Naive thymus-derived CD4-positive, alpha-beta T cell (primary cell): ENCODE measurements around the gene BBOX1. TPM values are rescaled to one million over a fixed set of nuclear protein-coding genes. Genes with fewer than 3 reads are reported as not detected.

Experiments used
- ATAC-seq: fragments of 150-1000 bp; cut with Tn5 transposase; 2 replicates; pipeline ENCODE4 v1.10.0; 2021; ENCODE audit warnings: mild to moderate bottlenecking, moderate library complexity
- CTCF ChIA-PET: fragments of 350-600 bp; sonication (Branson Sonifier 250); formaldehyde crosslinking; loops from one replicate; lab custom pipeline; 2021; ENCODE audit warnings: antibody characterized with exemption; lab: Charles Lee
- POLR2A ChIA-PET: fragments of 350-600 bp; sonication (Branson Sonifier 250); formaldehyde crosslinking; loops from one replicate; lab custom pipeline; 2021; ENCODE audit warnings: antibody characterized with exemption, inconsistent platforms; lab: Charles Lee
- DNase-seq, 9 donors: peaks; one replicate each; pipeline versions ENCODE4 v3.0.0 to v3.0.0-alpha.2; 2020 to 2022; ENCODE audit warnings: mixed read lengths in 1 of 9
- H3K27ac ChIP-seq: one replicate; pipeline ENCODE4 v1.7.0; 2013; ENCODE audit warnings: mild to moderate bottlenecking, low read depth, low read length, moderate library complexity
- H3K27me3 ChIP-seq, 2 donors: one replicate each; pipeline ENCODE4 v1.7.0; 2013; ENCODE audit warnings: low read length in 2 of 2, mild to moderate bottlenecking in 2 of 2, moderate library complexity in 2 of 2; ENCODE audit not compliant: control insufficient read depth in 2 of 2, insufficient read depth in 2 of 2
- H3K36me3 ChIP-seq, 3 experiments: 1 replicate in 2 of 3; 2 replicates in 1 of 3; pipeline ENCODE4 v1.7.0; 2013; ENCODE audit warnings: low read length in 3 of 3, mild to moderate bottlenecking in 3 of 3, moderate library complexity in 1 of 3; ENCODE audit not compliant: insufficient read depth in 3 of 3, control insufficient read depth in 2 of 3
- H3K4me1 ChIP-seq, 2 donors: one replicate each; pipeline ENCODE4 v1.7.0; 2013; ENCODE audit warnings: low read length in 2 of 2, mild to moderate bottlenecking in 2 of 2, moderate library complexity in 1 of 2; ENCODE audit not compliant: control insufficient read depth in 2 of 2, insufficient read depth in 2 of 2
- H3K4me3 ChIP-seq: 2 replicates; pipeline ENCODE4 v1.7.0; 2013; ENCODE audit warnings: mild to moderate bottlenecking, low read length
- H3K9me3 ChIP-seq, 3 experiments: 1 replicate in 2 of 3; 2 replicates in 1 of 3; pipeline ENCODE4 v1.7.0; 2013; ENCODE audit warnings: low read length in 3 of 3; ENCODE audit not compliant: control insufficient read depth in 2 of 3
- H3K27ac Mint-ChIP-seq, 9 donors: one replicate each; pipeline ENCODE4 v1.8.0; 2020 to 2022; ENCODE audit warnings: mixed read lengths in 9 of 9, mild to moderate bottlenecking in 8 of 9, moderate library complexity in 5 of 9, inconsistent platforms in 2 of 9
- H3K27me3 Mint-ChIP-seq, 5 donors: one replicate each; pipeline ENCODE4 v1.8.0; 2021 to 2022; ENCODE audit warnings: mixed read lengths in 5 of 5, mild to moderate bottlenecking in 1 of 5
- H3K36me3 Mint-ChIP-seq, 5 donors: one replicate each; pipeline ENCODE4 v1.8.0; 2020 to 2022; ENCODE audit warnings: mixed read lengths in 5 of 5, mild to moderate bottlenecking in 3 of 5, inconsistent platforms in 1 of 5
- H3K4me1 Mint-ChIP-seq, 7 donors: one replicate each; pipeline ENCODE4 v1.8.0; 2020 to 2022; ENCODE audit warnings: mixed read lengths in 7 of 7, mild to moderate bottlenecking in 3 of 7, inconsistent platforms in 1 of 7
- H3K4me3 Mint-ChIP-seq, 10 donors: one replicate each; pipeline ENCODE4 v1.8.0; 2020 to 2022; ENCODE audit warnings: mild to moderate bottlenecking in 10 of 10, mixed read lengths in 10 of 10, moderate library complexity in 6 of 10, inconsistent platforms in 2 of 10
- H3K9me3 Mint-ChIP-seq, 11 donors: one replicate each; pipeline ENCODE4 v1.8.0; 2020 to 2022; ENCODE audit warnings: mixed read lengths in 11 of 11, mild to moderate bottlenecking in 4 of 11, inconsistent platforms in 1 of 11, moderate library complexity in 1 of 11
- intact Hi-C, 2 donors: fragments of 100-400 bp; cut with micrococcal nuclease; formaldehyde crosslinking; loops; one replicate each; pipeline ENCODE4 v1.15.1; 2023
- polyA plus RNA-seq, 2 donors: library from polyadenylated mRNA; unstranded; fragments of 300-500 nt; fragmentation: Illumina TruSeq; gene quantifications; one replicate each; pipeline ENCODE4 v1.2.3, GENCODE V29; 2021
- total RNA-seq, 6 experiments: library from RNA in 5 of 6; stranded (reverse) in 5 of 6; gene quantifications; 1 replicate in 5 of 6; 2 replicates in 1 of 6; pipeline ENCODE4 v1.2.3 and lab custom pipeline; 2021 to 2026

BBOX1 gene
- total and polyA plus RNA-seq, 7 experiments from 2014 or later: not detected

- no peak for DNase-seq
- Histone ChIP-seq H3K27me3 (no peaks in the 10 kb centered on the region), H3K36me3 (no peaks in the 10 kb centered on the region), H3K9me3 (no peaks in the 10 kb centered on the region), H3K4me1 (no peaks in the 10 kb centered on the region), H3K27ac (no peak overlapping the region), H3K4me3 (no peak overlapping the region)
- intact Hi-C loops: no loop called here
- ChIA-PET CTCF (no interaction called here), POLR2A (no interaction called here)
- no peaks in the 10 kb centered on the region for H3K36me3 Mint-ChIP-seq
- H3K9me3 Mint-ChIP-seq: peaks cover 0 to 5% (median 0%) of the 10 kb centered on the region in 11 donors
- H3K27me3 Mint-ChIP-seq: peaks cover 0 to 4% (median 0%) of the 10 kb centered on the region in 5 donors
- H3K27ac Mint-ChIP-seq: no peak overlapping the region
- no peaks in the 10 kb centered on the region for H3K4me1 Mint-ChIP-seq
- H3K4me3 Mint-ChIP-seq: no peak overlapping the region
- no peak for ATAC-seq
Measured at GRCh38 chr11:27118371-27118770, 77.8 kb downstream of the BBOX1 start.

GRCh38 chr11:27118949-27119348 is 78.3 kb downstream of the BBOX1 start:
- no peak for ATAC-seq
- H3K9me3 Mint-ChIP-seq: peaks cover 0 to 5% (median 0%) of the 10 kb centered on the region in 11 donors
- H3K9me3 ChIP-seq: no peaks in the 10 kb centered on the region
- H3K36me3 Mint-ChIP-seq: no peaks in the 10 kb centered on the region
- intact Hi-C loops: no loop called here
- H3K27ac Mint-ChIP-seq: no peak overlapping the region
- no peak overlapping the region for H3K4me3 ChIP-seq
- H3K27me3 Mint-ChIP-seq: peaks cover 0 to 4% (median 0%) of the 10 kb centered on the region in 5 donors
- no peaks in the 10 kb centered on the region for H3K27me3 ChIP-seq
- CTCF ChIA-PET: no interaction called here
- no peaks in the 10 kb centered on the region for H3K4me1 ChIP-seq
- POLR2A ChIA-PET: no interaction called here
- no peak for DNase-seq
- no peak overlapping the region for H3K4me3 Mint-ChIP-seq
- H3K4me1 Mint-ChIP-seq: no peaks in the 10 kb centered on the region
- no peaks in the 10 kb centered on the region for H3K36me3 ChIP-seq
- H3K27ac ChIP-seq: no peak overlapping the region

- H3K36me3 ChIP-seq: no peaks in the 10 kb centered on the region
- DNase-seq (no peak), ATAC-seq (no peak)
- intact Hi-C loops: no loop called here
- no peak overlapping the region for H3K27ac Mint-ChIP-seq
- ChIA-PET CTCF (no interaction called here), POLR2A (no interaction called here)
- no peaks in the 10 kb centered on the region for H3K36me3 Mint-ChIP-seq
- no peaks in the 10 kb centered on the region for H3K9me3 ChIP-seq
- H3K9me3 Mint-ChIP-seq: peaks cover 0 to 5% (median 0%) of the 10 kb centered on the region in 11 donors
- H3K27me3 ChIP-seq: no peaks in the 10 kb centered on the region
- no peak overlapping the region for H3K4me3 ChIP-seq
- no peaks in the 10 kb centered on the region for H3K4me1 Mint-ChIP-seq
- H3K27ac ChIP-seq: no peak overlapping the region
- H3K4me1 ChIP-seq: no peaks in the 10 kb centered on the region
- H3K27me3 Mint-ChIP-seq: peaks cover 0 to 4% (median 0%) of the 10 kb centered on the region in 5 donors
- H3K4me3 Mint-ChIP-seq: no peak overlapping the region
Measured at GRCh38 chr11:27119396-27119795, 78.8 kb downstream of the BBOX1 start.

- intact Hi-C loops: no loop called here
- Mint-ChIP-seq H3K27me3 (peaks cover 0 to 4% (median 0%) of the 10 kb centered on the region in 5 donors), H3K9me3 (peaks cover 0 to 5% (median 0%) of the 10 kb centered on the region in 11 donors), H3K27ac (no peak overlapping the region), H3K4me1 (no peaks in the 10 kb centered on the region), H3K4me3 (no peak overlapping the region), H3K36me3 (no peaks in the 10 kb centered on the region)
- Histone ChIP-seq H3K36me3 (no peaks in the 10 kb centered on the region), H3K27ac (no peak overlapping the region), H3K4me1 (no peaks in the 10 kb centered on the region), H3K9me3 (no peaks in the 10 kb centered on the region), H3K27me3 (no peaks in the 10 kb centered on the region), H3K4me3 (no peak overlapping the region)
- ChIA-PET CTCF (no interaction called here), POLR2A (no interaction called here)
- DNase-seq (no peak), ATAC-seq (no peak)
Measured at GRCh38 chr11:27120211-27120610, 79.6 kb downstream of the BBOX1 start.

GRCh38 chr11:27122001-27122400 is 81.4 kb downstream of the BBOX1 start:
- no peak for ATAC-seq
- Histone ChIP-seq H3K9me3 (no peaks in the 10 kb centered on the region), H3K4me3 (no peak overlapping the region), H3K4me1 (no peaks in the 10 kb centered on the region), H3K27ac (no peak overlapping the region), H3K36me3 (no peaks in the 10 kb centered on the region), H3K27me3 (no peaks in the 10 kb centered on the region)
- Mint-ChIP-seq H3K36me3 (no peaks in the 10 kb centered on the region), H3K4me3 (no peak overlapping the region), H3K27ac (no peak overlapping the region), H3K27me3 (peaks cover 0 to 4% (median 0%) of the 10 kb centered on the region in 5 donors), H3K9me3 (peaks cover 0 to 4% (median 0%) of the 10 kb centered on the region in 11 donors), H3K4me1 (no peaks in the 10 kb centered on the region)
- DNase-seq: no peak
- ChIA-PET CTCF (interaction anchor here (0.6 kb wide), 1 partner anchor 78 kb away, joined by 3 read pairs; no protein-coding TSS in a partner anchor), POLR2A (no interaction called here)
- intact Hi-C loops: no loop called here

GRCh38 chr11:27124514-27125264 is 84.1 kb downstream of the BBOX1 start:
- no peak overlapping the region for H3K27ac Mint-ChIP-seq
- H3K9me3 Mint-ChIP-seq: peaks cover 0 to 9% (median 0%) of the 10 kb centered on the region in 11 donors
- Histone ChIP-seq H3K36me3 (no peaks in the 10 kb centered on the region), H3K27me3 (no peaks in the 10 kb centered on the region), H3K4me3 (no peak overlapping the region), H3K4me1 (no peaks in the 10 kb centered on the region), H3K27ac (no peak overlapping the region), H3K9me3 (no peaks in the 10 kb centered on the region)
- CTCF ChIA-PET: no interaction called here
- H3K4me1 Mint-ChIP-seq: no peaks in the 10 kb centered on the region
- H3K36me3 Mint-ChIP-seq: no peaks in the 10 kb centered on the region
- POLR2A ChIA-PET: no interaction called here
- H3K27me3 Mint-ChIP-seq: peaks cover 0 to 11% (median 4%) of the 10 kb centered on the region in 5 donors
- ATAC-seq (no peak), DNase-seq (no peak)
- intact Hi-C loops: no loop called here
- H3K4me3 Mint-ChIP-seq: no peak overlapping the region

GRCh38 chr11:27129686-27130085 is 89.1 kb downstream of the BBOX1 start:
- Mint-ChIP-seq H3K27me3 (peaks cover 0 to 17% (median 4%) of the 10 kb centered on the region in 5 donors), H3K27ac (no peak overlapping the region), H3K4me1 (no peaks in the 10 kb centered on the region), H3K4me3 (no peak overlapping the region), H3K36me3 (no peaks in the 10 kb centered on the region), H3K9me3 (peaks cover 0 to 23% (median 7%) of the 10 kb centered on the region in 11 donors)
- H3K27ac ChIP-seq: no peak overlapping the region
- H3K27me3 ChIP-seq: no peaks in the 10 kb centered on the region
- ChIA-PET CTCF (no interaction called here), POLR2A (no interaction called here)
- no peaks in the 10 kb centered on the region for H3K36me3 ChIP-seq
- H3K4me1 ChIP-seq: no peaks in the 10 kb centered on the region
- ATAC-seq (no peak), DNase-seq (no peak)
- intact Hi-C loops: no loop called here
- no peaks in the 10 kb centered on the region for H3K9me3 ChIP-seq
- no peak overlapping the region for H3K4me3 ChIP-seq
